K562 (cell line): ENCODE results near the gene MAML3.

Source experiments
- CSDE1 ChIP-seq, 2 experiments: fragments of 450-650 bp; IDR thresholded peaks; 2 replicates each; pipeline ENCODE4 v1.6.1; 2016; ENCODE audit warnings: mild to moderate bottlenecking in 1 of 2
- CTCF ChIP-seq, 3 experiments: IDR thresholded peaks in 2 of 3; conservative IDR thresholded peaks in 1 of 3; 2 replicates each; pipeline ENCODE4 v1.5.1; 2011 to 2012; ENCODE audit warnings: low read length in 3 of 3, mild to moderate bottlenecking in 3 of 3, control low read depth in 2 of 3, improper control_type of control experiment in 1 of 3, inconsistent platforms in 1 of 3, low read depth in 1 of 3, mixed read lengths in 1 of 3, moderate library complexity in 1 of 3; ENCODE audit not compliant: insufficient read depth in 2 of 3
- FOXP4 ChIP-seq: sonication (generic); formaldehyde crosslinking; IDR thresholded peaks from 2 replicates; pipeline ENCODE4 v1.8.0; 2022; ENCODE audit warnings: mild to moderate bottlenecking, missing genetic modification reagents, borderline replicate concordance
- GABPA ChIP-seq: fragments of 200-800 bp; sonication (Bioruptor generic); conservative IDR thresholded peaks from 2 replicates; pipeline ENCODE4 v1.6.1; 2016; ENCODE audit warnings: low read depth, missing genetic modification characterization, missing compliant biosample characterization
- GTF2A2 ChIP-seq: IDR thresholded peaks from 2 replicates; pipeline ENCODE4 v1.6.1; 2016; ENCODE audit warnings: mild to moderate bottlenecking, missing genetic modification characterization, missing compliant biosample characterization
- HDAC1 ChIP-seq, 2 experiments: fragments of 450-650 bp; IDR thresholded peaks; 2 replicates each; pipeline ENCODE4 v1.6.1; 2016 to 2017; ENCODE audit warnings: inconsistent platforms in 1 of 2, mild to moderate bottlenecking in 1 of 2, moderate library complexity in 1 of 2
- MXI1 ChIP-seq: IDR thresholded peaks from 2 replicates; pipeline ENCODE4 v1.6.1; 2011; ENCODE audit warnings: low read depth, mild to moderate bottlenecking, improper control_type of control experiment, low read length
- PHF20 ChIP-seq: fragments of 450-650 bp; IDR thresholded peaks from 2 replicates; pipeline ENCODE4 v1.6.1; 2018; ENCODE audit not compliant: partially characterized antibody
- POLR2A ChIP-seq: fragments of 450-650 bp; conservative IDR thresholded peaks from 2 replicates; pipeline ENCODE4 v1.6.1; 2016
- TAL1 ChIP-seq: fragments of 450-650 bp; IDR thresholded peaks from 2 replicates; pipeline ENCODE4 v1.6.1; 2016; ENCODE audit warnings: mild to moderate bottlenecking
- TEAD4 ChIP-seq, 2 experiments: sonication (generic) in 1 of 2; formaldehyde crosslinking in 1 of 2; IDR thresholded peaks; 2 replicates each; pipeline versions ENCODE4 v1.6.1 to v1.8.0; 2012 to 2022; ENCODE audit warnings: borderline replicate concordance in 1 of 2, inconsistent platforms in 1 of 2, low read length in 1 of 2, mild to moderate bottlenecking in 1 of 2, missing genetic modification reagents in 1 of 2
- UBTF ChIP-seq, 2 experiments: IDR thresholded peaks; 2 replicates each; pipeline ENCODE4 v1.6.1; 2012; ENCODE audit warnings: improper control_type of control experiment in 2 of 2, low read depth in 2 of 2, low read length in 2 of 2, borderline replicate concordance in 1 of 2
- ZBTB9 ChIP-seq: fragments of 450-650 bp; formaldehyde crosslinking; IDR thresholded peaks from 2 replicates; pipeline ENCODE4 v1.4.0; 2020; ENCODE audit warnings: mild to moderate bottlenecking, moderate library complexity
- ZNF592 ChIP-seq: fragments of 450-650 bp; IDR thresholded peaks from 2 replicates; pipeline ENCODE4 v1.6.1; 2017; ENCODE audit warnings: antibody characterized with exemption, mild to moderate bottlenecking

- TF ChIP-seq TAL1 (no peak), POLR2A (no peak), FOXP4 (CRISPR knock-in tag) (no peak), PHF20 (no peak), CTCF (IDR thresholded peaks at IDR 0.05 in 2 of 3, conservative IDR thresholded peaks at IDR 0.05 in 1 of 3; ENCODE audit: insufficient read depth in 2 of 3, low read depth in 1 of 3, low read length in 3 of 3) (no peak), MXI1 (no peak), TEAD4 (IDR thresholded peaks at IDR 0.05; ENCODE audit: low read length) (no peak), TEAD4 (CRISPR knock-in tag; IDR thresholded peaks at IDR 0.05; ENCODE audit: borderline replicate concordance) (no peak), GABPA (no peak), GTF2A2 (no peak), ZNF592 (no peak), HDAC1 (IDR thresholded peaks at IDR 0.05) (no peak), ZBTB9 (CRISPR knock-in tag) (no peak), UBTF (IDR thresholded peaks at IDR 0.05; ENCODE audit: borderline replicate concordance in 1 of 2, low read depth in 2 of 2, low read length in 2 of 2) (no peak), CSDE1 (IDR thresholded peaks at IDR 0.05) (no peak)
Observed at GRCh38 chr4:139933104-139933503, 220.9 kb downstream of the MAML3 start.
